ENCODE results near the gene ADGRD1.

ADGRD1 gene

GRCh38 chr12:131137009-131137835 lies 183.5 kb downstream of the ADGRD1 start:
- no peak for DNase-seq (ENCODE audit: low read depth)

- DNase-seq (ENCODE audit: low read depth): no peak
Measured at GRCh38 chr12:131137836-131138637, 184.3 kb downstream of the ADGRD1 start.

DNA sequence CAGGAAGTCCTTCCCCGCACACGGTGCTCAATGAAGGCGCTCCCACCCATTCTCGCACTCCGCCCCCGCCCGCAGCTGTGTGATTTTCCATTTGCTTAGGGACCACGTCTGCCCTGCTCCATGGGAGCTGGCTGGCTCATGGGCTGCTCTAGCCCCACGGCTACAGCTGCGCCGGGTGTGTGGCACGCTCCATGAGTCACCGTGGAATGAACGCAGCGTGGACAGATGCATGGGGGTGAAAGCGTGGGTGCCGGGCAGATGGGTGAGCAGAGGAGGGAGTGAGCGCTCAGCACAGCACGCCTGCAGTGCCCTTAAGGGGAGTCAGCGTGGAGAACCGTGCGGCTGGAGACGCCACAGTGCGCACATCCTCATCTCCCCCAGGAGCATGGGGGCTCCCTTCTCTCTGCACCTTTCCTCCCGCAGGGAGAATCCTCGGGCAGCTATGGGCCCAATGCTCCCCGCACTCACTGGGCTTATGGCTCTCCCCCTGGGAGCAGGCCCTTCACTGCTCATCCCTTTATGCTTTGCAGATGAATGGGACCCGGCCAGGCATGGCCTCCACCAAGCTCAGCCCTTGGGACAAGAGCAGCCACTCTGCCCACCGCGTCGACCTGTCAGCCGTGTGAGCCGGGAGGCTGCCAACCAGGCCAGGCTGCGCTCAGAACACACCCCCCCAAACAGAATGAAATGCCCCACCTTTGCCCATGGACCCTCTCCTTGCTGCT lies 185.1 kb downstream of the ADGRD1 start:
- DNase-seq (ENCODE audit: low read depth): no peak

GRCh38 chr12:131139363-131140068 lies 185.8 kb downstream of the ADGRD1 start:
- no peak for DNase-seq (ENCODE audit: low read depth)

- DNase-seq (ENCODE audit: low read depth): no peak
Measured at GRCh38 chr12:131140069-131140435, 186.3 kb downstream of the ADGRD1 start.

DNA sequence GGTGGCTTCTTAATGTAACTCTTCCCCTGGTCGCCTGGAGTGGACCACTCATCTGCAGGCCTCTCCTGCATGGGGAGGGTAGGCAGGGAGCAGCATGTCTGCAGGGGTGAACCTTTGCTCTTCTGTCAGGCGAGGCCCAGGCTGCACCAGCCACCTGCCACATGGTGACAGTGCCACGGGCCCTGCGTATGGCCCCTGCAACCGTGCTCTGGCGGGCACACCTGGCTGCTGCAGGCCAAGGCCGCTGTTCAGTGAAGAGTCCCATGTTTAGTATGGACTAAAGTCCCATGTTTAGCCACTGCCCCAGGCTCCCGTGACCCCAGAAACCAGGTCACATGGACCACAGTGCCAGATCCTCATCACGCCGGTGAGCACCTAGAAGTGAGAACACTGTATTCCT lies 187.0 kb downstream of the ADGRD1 start:
- no peak for DNase-seq (ENCODE audit: low read depth)

DNA sequence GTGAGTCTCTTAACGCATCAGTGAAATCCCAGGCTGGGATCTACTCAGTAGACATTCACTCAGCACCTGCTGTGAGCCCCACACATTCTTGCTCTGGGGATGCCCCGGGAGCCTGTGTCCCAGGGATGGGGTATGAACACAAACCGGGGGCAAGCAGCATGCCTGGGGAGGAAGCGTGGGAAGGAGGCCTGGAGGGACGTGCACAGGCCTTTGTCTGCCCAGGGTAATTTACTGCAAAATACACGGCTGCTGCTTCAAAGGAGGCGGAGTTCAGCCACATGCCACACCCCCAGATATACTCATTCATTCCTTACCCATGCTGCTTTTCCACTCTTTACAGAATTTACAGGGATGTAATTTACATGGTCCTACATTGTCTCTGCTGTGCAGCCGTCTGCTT lies 187.8 kb downstream of the ADGRD1 start:
- DNase-seq (ENCODE audit: low read depth): no peak

GRCh38 chr12:131142891-131143657 lies 189.4 kb downstream of the ADGRD1 start:
- DNase-seq (ENCODE audit: low read depth): no peak

DNA sequence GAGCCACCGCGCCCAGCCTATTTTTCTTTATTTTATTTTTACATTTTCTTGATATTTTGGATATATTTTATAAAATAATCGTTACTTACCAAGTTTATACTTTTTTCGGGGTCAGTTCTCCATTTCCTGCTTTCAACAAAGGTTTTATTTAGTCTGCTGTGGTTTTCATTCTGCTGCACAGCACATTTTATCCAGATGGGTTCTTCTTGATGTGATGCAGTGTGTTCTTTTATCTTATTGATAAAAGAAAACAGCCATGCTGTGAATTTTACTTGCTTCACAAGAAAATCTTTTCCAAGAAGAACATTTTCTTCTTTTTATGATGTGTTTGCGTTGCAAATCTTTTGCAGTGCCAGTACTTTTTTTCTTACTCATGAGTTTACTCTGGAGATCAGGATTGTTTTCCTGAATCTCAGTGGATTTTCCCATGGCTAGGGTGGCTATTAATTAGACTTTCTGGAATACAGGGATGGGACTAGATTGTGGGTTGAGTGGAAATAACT lies 192.5 kb downstream of the ADGRD1 start:
- DNase-seq (ENCODE audit: low read depth): no peak

DNA sequence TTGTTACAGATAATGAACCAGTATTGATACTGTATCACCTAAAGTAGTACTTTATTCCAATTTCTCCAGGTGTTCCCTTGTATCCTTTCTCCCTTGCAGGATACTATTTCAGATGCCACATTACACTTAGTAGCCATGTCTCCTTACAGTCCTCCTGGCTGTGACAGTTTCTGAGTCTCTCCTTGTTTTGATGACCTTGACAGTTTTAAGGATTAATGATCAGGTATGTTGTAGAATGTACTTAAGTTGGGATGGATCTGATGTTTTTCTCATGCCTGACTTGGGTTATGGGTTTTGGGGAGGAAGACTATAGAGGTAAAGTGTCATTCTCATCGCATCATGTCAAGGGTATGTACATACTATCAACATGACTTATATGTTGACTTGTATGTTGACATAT lies 193.6 kb downstream of the ADGRD1 start:
- DNase-seq (ENCODE audit: low read depth): no peak

DNA sequence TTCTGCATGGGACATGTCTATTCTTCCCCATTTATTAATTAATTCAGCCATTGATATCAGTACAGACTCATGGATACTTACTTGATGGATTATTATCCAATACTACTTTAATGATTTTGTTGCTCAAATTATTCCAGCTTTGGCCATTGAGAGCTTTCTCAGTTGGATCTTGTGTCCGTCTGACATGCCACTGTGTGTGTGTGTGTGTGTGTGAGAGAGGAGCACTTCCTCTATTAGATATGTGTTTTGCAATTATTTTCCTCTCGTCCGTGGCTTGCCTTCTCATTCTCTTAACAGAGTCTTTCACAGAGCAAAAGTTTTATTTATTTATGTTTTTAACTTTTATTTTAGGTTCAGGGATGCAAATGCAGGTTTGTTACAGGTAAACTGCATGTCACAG lies 194.2 kb downstream of the ADGRD1 start:
- DNase-seq (ENCODE audit: low read depth): no peak

- DNase-seq (ENCODE audit: low read depth): no peak
Measured at GRCh38 chr12:131151558-131152345, 198.0 kb downstream of the ADGRD1 start.

DNA sequence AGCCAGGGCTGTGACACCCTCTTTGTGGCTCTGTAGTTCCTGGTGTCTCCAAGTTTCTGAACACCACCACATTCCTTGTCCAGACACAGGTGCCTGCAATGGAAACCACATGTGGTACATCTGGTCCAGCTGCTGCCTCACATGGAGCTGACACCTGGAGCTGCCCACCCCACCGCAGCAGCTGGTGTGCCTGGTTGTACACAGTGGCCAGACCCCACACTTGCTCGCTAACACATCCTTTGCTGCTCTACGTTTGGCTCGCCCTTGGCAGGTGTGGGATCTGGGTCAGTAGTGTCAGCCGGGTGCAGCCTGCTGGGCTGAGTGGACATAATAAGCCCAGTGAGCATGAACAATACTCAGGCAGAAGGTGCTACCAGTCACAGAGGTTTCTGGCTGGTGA lies 198.9 kb downstream of the ADGRD1 start:
- no peak for DNase-seq (ENCODE audit: low read depth)

DNA sequence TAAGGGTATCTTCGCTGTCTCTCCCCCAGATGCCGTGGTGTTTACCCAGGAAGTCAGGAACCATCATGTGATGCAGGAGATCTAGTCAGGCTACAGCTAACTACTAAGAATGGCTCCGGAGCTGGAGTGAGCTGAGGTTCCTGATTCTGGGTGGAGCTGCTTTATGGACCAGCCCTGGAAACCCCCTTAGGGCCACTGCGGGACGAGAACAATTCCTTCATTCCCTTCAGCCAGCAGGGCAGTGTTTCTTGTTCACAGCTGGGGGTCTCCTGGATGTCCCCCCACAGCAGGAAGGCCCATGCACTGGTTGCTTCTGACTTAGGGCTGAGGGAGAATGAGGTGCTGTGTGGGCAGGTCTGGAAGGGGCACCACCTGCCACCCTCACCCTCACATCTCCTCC lies 199.3 kb downstream of the ADGRD1 start:
- no peak for DNase-seq (ENCODE audit: low read depth)

GRCh38 chr12:131153956-131154355 lies 200.2 kb downstream of the ADGRD1 start:
- DNase-seq (ENCODE audit: low read depth): no peak

DNA sequence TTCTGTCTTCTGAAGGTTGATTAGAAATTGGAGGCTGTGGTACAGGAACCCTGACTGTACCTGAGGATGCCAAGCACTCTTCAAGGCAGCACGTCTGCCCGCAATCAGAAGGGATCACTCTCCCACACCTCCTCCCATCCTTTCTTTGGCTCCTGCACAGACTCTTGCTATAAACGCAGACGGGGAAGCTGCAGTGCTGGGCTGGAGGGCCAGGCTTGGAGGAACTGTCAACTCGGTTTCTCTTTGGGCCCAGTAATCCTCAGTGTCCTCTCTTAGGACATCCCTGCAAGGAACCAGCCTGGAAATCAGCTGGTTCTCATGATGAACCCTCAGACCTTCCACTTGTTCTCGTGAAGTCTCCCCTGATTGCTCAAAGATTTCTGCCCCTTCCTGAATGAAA lies 201.4 kb downstream of the ADGRD1 start:
- no peak for DNase-seq (ENCODE audit: low read depth)

DNA sequence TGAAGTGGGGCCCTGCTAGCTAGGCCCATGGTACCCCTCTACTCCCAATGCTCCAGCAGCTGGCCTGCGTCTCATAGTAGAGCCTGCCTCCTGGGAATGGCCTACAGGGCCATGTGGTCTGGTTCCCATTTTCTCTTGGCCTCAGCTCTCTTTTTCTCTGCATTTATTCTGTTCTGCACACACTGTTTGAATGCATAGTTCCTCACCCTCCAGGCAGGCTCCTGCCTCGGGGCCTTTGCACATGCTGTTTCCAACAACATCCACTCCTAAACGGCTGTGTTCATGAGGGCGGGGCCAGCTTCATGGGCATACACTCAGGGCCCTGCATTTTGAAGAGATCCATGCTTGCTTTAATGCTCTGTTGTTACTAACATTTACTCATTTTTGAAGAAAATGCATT lies 204.0 kb downstream of the ADGRD1 start:
- no peak for DNase-seq (ENCODE audit: low read depth)

- DNase-seq (ENCODE audit: low read depth): no peak
Measured at GRCh38 chr12:131159660-131160059, 206.0 kb downstream of the ADGRD1 start.

GRCh38 chr12:131162113-131162512 lies 208.4 kb downstream of the ADGRD1 start:
- no peak for DNase-seq (ENCODE audit: low read depth)

DNA sequence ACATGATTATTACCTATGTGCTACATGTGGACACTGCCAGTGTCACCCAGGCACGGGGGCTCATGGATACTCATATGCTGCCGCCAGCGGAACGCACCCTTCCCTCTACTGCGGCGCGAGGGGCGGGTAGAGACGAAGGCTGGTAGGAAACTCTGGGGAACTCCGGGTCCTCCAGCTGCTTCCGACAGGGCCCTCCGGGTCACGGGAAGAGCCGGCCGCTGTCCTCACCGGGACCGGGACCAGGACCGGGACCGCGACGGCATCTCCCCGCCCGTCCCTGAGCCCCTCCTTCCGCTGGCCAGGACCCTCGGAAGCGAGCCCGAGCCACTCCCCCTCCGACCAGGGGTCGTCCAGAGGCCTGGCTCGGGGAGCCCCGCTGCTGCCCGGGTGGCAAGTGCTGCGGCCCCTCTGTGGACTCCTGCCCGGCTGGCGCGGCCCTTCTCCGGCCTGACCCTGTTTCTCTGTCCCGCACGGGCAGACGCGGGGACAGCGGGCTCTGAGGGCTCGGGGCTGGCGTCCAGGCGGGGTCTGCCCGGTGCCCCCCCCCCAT lies 209.6 kb downstream of the ADGRD1 start:
- DNase-seq (ENCODE audit: low read depth): no peak
